HG03565 (cell line): ENCODE measurements around the gene GALNT14.

Source experiments
- ATAC-seq: cut with Tn5 transposase; IDR thresholded peaks from one replicate; pipeline ENCODE4 v1.9.1; 2021; ENCODE audit warnings: mild to moderate bottlenecking, moderate library complexity; ENCODE audit not compliant: unreplicated experiment

The GALNT14 gene

DNA sequence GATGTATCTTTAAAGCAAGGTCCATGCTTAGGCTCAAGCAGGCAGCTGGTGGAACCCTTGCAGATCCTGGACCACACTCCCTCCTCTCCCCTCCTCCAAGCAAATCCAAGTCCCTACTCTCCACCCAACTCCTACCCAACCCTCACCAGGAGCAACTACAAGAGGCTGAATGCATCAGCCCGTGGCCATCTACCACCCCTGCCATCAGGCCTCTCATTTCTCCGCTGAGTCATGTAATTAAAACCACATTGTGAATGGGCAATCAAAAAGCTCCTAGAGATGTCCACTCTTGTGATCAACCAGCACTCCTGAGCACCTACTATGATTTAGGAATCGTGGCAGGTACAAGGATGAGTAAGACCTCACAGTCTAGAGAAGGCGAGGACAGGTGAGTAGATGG lies 188.8 kb downstream of the GALNT14 start:
- no peak for ATAC-seq

DNA sequence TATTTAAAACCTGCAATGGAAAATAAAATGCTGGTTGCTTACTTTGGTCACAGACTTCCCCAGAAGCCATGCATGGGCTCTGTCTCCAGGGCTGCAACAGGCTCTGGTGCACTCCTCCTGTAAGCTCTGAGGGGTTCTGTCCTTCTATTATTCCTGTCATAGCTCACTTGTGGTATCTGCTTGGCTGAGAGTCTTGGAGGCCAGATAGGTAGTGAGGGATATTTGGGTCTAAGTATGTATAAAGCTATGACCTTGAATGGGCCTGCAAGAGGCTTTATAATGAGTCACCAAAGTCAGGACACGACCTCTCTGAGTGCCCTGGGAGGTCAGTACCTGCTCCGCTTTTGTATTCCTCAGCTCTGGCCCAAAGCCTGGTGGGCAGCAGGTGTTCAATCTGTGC lies 189.4 kb downstream of the GALNT14 start:
- ATAC-seq = no peak

DNA sequence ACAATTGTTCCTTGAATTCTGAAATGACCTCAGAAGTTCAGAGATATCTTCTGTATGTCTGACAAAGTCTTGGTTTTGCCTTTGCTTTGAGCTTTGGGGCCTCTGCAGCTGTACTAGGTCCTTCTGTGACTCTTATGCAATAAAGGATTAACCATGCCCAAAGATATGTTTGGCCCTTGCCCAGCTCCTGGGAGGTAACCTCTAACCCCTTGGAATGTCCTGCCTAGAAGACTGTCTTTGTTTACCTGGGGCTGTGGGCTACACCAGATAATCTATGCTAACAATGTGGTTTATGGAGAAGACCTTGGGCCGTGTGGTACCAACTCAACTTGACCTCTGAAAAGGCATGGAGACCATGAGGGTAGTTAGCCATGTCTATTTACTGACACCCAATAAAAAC lies 190.1 kb downstream of the GALNT14 start:
- ATAC-seq = no peak

DNA sequence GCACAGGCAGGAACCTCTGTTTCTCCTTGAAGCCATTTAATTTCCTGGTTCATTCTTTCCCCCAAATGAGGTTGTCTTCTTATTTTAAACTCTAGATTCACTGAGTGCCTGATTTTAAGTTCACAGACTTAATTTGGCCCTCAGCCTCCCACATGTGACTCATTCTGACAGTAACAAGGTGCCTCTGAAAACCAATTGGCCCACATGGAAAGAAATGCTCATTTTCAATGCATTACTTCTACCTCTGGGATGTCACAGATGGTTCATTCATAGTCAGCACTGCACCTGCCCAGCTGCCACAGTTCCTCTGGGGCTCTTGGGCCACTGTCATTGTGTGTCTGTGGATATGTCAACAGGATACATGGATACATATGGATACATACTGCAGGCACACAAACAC lies 190.6 kb downstream of the GALNT14 start:
- no peak for ATAC-seq

DNA sequence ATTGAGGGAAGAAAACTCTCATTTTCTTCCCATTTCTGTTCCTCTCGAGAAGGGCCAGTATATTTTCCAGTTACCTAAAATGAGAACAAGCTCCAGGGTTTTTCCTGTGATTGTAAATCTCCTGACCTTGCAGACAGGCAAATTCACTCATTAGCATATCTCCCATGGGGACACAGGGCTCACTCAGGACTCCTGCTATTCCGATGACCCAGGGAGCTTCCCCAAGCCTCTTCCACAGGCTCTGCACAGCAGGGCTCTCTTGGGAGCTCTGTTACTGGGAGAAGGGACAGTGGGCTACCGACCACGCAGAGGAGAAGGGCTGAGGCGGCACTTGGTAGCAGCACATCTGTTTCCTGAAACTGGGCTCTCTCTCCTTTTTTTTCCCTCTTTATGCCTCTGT lies 195.8 kb downstream of the GALNT14 start:
- no peak for ATAC-seq

DNA sequence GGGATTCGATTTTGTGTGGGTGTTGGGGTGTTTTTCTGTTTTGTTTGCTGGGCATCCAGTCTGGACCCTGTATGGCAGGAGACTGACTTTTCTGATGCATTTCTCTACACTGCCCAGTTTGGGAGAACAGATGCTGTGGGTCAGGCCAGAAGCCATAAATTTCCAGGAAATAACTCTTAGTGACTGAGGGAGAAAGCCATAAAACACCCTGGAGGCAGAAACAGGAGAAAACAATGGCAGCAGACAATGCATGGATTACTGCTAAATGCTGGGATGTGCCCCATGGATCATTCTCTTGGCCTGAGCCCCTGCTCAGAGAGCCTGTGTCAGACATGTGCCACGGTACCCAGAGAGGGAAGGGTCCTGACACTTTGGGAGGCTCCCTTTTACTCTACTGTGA lies 197.4 kb downstream of the GALNT14 start:
- ATAC-seq = no peak

DNA sequence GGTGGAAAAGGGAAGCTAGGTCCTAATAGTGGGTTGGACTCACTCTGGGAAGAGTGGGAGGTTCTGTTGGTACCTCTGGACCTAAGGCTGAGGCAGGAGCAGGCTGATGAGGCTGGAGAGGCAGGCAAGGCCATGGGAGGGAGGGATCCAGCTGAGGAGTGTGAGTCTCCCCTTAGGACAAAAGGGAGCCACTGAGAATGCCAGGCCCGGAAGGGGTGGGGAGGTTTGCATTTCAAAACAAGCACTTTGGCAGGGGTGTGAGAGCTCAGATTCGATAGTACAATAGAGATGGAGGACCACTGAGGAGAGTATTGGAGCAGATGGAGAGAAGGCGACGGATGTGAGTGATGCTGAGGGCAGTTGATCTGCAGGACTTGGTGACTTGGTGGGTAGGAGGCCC lies 198.9 kb downstream of the GALNT14 start:
- ATAC-seq = no peak

DNA sequence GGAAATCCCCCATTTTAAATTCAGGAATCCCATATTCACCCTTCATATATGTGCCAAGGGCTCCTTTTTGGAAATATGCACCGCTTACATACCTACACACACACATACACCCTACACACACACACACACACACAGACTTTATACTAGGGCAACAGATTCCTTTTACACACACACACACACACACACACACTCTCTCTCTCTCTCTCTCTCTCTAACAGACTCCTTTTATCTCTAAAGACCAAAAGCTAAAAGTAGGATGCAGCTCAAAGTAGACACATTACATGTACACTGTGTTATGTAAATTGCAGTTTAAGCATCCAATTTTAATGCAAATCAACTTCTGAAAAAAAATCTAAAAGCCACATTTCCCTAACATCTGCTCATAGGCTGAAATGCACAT lies 200.0 kb downstream of the GALNT14 start:
- no peak for ATAC-seq

DNA sequence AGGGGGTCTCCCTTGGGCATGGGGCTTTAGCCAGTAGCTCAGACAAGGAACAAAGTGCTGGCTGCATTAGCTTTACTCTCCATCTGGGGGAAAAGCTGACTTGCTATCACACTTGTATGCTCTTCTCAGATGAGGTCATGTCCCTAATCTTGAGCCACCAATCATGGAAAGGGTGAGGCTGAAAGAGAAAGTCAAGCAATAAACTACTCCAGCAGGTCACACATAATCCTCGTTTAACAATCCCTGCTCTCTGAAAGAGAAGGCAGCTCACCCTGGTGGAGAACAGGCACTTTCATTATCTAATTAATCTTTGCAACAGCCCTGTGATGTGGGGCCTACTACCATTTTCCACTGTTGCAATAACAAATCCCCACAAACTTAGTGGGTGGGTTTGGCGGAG lies 201.3 kb downstream of the GALNT14 start:
- no peak for ATAC-seq

DNA sequence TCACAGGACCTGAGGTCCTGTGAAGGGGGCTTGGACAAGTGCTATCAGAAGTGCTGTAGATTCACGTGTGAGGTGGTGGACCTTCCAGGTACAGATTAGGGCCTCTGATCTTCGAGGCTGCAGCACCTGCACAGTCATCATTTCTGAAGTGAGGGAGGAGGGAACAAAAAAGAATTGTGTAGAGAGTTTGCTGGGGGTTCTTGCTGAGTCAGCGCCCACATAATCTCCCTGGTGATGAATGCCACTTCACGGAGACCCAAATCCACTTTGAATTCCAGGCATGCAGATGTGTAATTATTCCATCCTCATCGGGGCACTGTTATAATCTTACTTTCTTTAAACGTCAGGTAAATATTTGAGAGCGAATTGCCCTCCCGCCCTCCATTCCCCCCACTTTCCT lies 202.4 kb downstream of the GALNT14 start:
- ATAC-seq = no peak

DNA sequence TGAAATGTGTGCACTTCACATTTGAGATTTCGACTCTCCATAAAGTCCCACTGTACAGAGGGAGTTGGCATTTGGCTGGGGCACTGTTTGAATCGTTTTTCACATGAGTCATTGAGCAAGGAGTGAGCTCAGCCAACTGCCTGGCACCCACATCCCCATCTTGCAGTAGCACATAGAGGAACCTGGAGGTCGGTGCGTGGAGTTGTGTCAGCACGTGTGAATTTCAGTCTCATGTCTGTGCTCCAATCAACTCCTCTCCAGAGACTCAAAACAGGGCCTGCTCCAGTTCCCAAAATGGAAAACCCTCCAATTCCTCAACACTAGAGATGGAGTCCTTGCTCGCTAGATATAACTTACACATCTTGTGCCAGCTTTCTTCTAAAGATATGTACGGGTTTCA lies 204.2 kb downstream of the GALNT14 start:
- no peak for ATAC-seq

DNA sequence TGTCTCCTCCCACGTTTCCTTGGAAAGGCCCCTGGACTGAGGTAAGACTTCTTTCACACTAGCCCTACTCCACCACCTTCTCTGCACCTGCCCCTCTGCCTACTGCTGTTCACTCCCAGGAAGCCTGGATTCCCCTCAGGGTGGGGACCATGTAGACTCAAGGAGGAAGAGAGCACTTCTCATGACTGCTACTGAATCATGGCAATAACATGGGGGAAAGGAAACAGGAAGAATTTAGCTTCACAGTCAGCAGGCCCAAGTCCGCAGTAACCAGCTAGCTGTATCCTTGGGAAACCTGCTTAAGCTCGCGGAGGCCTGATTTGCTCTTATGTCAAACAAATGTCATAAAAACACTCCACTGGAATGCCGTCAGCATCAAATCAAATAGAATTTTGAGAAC lies 204.7 kb downstream of the GALNT14 start:
- no peak for ATAC-seq

DNA sequence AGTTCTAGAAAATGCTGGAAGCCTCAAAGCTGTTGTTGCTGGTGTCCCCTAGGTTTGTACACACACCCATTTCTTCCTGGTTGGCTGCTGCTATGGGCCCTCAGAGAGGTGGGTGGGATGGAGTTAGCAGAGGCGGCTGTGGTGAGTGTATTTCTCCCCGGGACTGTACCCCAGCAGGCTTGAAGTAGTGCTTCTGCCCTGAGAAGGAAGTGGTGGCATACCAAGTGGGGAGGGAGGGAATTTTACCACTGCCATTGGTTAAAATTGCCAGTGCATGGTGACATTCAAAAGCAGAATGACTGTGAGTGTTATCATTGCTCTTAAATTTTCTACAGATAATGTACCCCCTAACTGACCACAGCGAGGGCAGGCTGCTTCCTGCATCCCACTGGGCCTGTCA lies 205.4 kb downstream of the GALNT14 start:
- no peak for ATAC-seq

DNA sequence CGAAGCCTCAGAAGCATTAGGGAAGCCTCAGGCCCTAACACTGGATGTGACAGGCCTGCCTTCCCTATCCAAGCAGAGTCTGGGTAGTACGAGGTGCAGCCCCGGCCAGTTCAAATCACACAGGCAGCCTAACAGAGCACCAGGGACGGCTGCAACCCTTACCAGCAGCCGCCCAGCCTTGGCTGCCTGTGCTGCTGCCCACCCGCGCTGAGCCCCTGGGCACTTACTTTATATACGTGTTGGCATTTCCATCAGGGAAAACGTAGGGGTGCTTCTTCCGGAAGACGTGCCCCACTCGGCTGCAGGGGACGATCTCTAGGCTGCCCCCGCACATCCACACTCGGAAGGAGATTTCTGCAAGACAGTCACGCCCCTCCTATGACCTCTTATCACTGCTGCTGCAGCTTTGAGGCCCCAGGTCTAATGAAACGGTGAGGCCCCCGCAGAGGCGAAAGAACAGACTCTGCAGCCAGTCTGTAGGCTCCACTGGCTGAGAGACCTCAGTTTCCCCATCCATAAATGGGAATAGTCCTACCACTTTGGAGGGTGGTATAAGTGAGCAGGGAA lies 206.3 kb downstream of the GALNT14 start:
- ATAC-seq = no peak

DNA sequence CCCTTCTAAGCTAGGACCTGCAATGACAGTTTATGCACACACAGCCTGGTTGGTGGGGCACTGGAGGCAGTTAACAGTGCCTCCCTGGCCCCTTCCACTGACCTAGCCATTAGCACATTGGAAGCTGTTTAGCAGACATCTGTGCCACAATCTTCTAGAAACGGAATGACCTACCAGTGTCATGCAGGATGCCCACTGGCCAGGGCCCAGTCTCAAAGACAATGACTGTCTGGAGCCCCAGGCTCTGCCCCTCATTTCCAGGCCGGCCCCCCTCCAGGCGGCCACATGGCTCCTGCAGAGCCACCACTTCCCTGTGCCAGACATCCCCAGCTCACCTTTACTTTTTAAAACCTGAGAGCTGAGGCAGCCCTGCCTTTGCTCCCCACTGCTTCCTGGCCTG lies 207.5 kb downstream of the GALNT14 start:
- ATAC-seq = no peak

DNA sequence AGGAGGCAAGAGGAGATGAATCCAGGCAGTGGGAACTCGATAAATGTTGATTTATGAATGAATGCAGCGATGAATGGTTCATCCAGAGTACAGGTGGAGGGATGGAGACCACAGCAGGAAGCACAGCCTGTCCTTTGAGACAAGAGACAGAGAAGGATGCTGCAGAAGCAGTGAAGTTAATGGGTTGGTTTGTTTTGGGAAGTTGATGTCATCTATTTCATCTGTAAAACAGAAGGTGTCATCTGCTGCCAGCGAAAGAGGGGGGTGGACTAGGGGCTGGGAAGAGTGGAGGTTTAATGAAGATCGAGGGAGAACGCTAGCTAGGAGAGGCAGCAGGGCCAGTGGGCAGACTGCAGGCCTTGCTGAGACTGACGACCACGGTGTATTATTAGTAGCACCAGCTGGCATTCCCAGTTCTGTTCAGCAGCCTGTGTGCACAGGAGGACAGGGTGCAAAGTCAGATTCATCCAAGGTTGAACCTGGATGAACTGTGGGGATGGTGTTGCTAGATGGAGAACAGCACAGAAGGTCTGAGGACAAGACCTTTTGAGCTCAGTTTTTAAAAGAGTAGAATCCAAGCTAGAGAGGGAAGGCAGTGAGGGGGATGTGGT lies 210.7 kb downstream of the GALNT14 start:
- no peak for ATAC-seq

DNA sequence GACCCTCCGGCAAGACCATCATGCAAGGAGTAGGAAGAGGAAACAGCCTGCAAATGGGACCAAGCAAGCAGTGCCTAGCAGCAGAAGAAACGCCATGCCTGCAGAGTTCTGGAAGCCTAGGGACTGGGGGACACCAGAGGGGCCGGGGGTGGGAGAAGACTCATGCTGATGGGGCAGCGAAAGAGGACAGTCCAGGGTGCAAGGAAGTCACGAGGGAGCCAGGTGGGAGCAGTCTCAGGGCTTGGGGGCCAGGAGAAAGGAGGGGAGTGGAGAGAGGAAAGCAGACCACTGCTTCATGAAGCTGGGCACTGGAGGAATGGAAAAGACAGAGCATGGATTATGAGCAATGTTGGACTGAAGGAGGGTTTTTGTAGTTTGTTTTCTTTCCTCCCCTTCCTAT lies 211.6 kb downstream of the GALNT14 start:
- no peak for ATAC-seq

DNA sequence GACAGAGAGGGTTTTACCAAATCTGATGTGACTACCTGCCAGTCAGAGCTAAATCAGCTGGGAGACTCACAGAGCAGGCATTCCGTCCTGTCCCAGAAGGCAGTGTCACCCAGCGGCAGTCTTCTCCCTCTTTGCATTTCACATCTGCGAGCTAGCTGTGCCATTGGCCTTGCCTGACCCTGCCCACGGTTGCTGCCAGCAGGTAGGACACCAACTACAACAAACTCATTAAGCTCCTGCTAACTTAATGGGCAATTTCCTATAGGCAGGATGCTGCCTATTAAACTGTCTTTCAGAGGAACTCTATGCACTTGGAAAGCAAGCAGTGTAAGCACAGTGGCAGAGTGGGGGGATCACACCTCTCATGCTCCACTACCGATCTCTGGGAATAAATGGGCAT lies 214.6 kb downstream of the GALNT14 start:
- ATAC-seq = no peak

DNA sequence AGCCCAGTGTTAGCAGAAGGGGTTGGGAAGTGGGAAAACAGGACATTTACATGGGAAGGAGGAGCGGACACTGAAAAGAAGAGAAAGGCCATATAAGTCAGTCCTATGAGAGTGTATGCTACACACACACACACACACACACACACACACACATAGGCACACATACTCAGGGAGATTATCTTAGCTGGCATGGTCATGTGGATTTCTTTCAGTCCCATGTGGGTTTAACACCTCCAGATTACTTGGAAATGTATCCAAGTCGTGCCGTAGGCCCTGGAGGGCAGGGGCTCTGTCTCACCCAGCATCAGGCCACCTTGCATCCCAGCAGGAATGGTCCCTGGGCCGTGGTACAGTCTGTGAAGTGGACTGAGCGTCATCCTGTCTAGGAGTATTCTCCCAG lies 217.7 kb downstream of the GALNT14 start:
- ATAC-seq = no peak

DNA sequence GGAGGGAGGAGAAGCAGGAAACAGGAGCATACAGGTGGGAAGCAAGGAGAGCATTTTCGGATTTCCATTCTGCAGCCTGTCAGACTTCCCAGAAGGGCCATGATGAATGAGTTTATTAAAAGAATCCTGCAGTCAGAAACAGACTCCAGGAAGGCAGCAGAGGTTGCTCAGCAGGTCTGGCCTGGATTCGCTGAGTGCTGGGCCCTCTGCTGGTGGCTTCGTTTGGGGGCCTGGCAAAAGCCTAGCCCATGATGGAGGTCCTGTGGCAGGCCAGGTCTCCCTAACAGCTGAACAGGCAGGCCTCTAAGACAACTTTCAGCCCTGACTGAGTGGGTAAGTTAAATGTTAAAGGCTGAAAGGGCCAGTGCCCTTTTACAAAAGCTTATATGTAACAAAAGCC lies 222.8 kb downstream of the GALNT14 start:
- ATAC-seq = no peak

DNA sequence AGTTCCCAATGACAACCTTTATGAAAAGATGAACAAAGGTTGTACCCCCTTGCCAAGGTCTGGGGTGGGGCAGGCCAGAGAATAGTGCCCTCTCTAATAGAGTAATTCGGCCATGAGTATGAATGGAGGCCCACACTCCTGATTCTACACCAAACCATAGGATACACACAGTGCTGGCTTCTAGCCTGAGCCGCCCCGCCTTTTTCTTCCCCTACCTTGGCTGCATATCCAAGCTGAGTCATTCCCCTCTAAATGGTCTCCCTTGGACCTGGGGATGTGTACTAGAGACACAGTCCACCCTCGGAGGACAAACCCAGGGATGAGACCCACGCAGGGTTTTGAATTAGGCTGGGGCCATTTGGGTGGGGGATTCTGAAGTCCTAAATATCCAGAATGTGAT lies 223.8 kb downstream of the GALNT14 start:
- no peak for ATAC-seq

DNA sequence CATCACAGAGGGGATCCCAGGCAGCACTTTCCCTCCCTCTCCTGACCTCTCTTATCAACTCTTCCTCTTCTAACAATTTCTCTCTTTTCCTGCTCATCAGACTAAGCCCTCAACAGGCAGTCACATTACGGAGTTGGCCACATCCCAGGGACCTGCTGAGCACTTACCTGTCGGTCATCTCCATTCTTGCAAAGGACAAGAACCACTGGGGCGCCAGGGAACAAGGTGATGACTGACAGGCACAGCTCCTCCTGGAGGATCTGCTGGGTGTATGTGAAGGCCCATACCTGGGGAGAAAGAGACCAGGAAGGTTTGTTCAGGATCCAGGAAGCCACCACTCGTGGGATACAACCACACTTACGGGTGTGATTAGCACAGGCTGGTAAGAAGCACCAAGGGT lies 226.2 kb downstream of the GALNT14 start:
- no peak for ATAC-seq

DNA sequence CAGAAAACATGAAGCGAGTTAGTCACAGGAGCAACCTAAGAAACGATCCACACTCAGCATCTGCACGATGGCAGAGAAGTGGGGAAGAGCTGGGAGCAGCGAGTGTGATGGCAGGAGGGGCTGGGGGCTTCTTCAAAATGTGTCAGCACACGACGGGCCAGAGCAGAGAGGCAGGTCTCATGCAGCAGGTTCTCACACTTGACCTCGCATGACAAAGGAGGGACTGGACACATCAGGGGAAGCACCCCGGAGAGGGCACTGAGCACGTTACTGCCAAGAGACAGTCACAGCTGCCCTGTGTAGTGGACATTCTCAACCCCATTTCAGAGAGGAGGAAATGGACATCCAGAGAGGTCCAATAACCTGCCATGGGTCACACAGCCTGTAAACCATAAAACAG lies 226.9 kb downstream of the GALNT14 start:
- no peak for ATAC-seq
